Mucosa of descending colon (tissue), 3 donors: ENCODE results near the gene PSG6. TPM values are rescaled to one million over a fixed set of nuclear protein-coding genes. Genes with fewer than 3 reads are reported as not detected.
"Not testable (repeated sequence)": the region's sequence is repeated elsewhere in the genome, so short reads cannot be mapped to it uniquely, and the experiment has no call there.

Experiments
- ATAC-seq: fragments of 200-7000 bp; cut with Tn5 transposase; one replicate; pipeline ENCODE4 v1.9.1; 2020; ENCODE audit warnings: mild to moderate bottlenecking, moderate library complexity
- DNase-seq, 3 donors: peaks; one replicate each; pipeline ENCODE4 v3.0.0-alpha.2; 2020
- H3K36me3 ChIP-seq: fragments of 200-600 bp; one replicate; pipeline ENCODE4 v1.8.0; 2021; ENCODE audit warnings: low read depth, mild to moderate bottlenecking
- H3K4me1 ChIP-seq: fragments of 200-600 bp; one replicate; pipeline ENCODE4 v1.8.0; 2021; ENCODE audit warnings: low read depth, mild to moderate bottlenecking
- H3K4me3 ChIP-seq: fragments of 200-600 bp; one replicate; pipeline ENCODE4 v1.8.0; 2021; ENCODE audit warnings: mild to moderate bottlenecking
- H3K9me3 ChIP-seq: fragments of 200-600 bp; one replicate; pipeline ENCODE4 v1.8.0; 2021; ENCODE audit warnings: mild to moderate bottlenecking
- intact Hi-C, 2 donors: fragments of 100-400 bp; cut with DNase I in 1 of 2; cut with micrococcal nuclease in 1 of 2; formaldehyde crosslinking; loops; one replicate each; pipeline versions ENCODE4 v1.11.0 to v1.11.1; 2022; cut with DNase I, micrococcal nuclease
- total RNA-seq, 3 donors: library from RNA; stranded (reverse); fragmentation: NEBNext Ultra II Directional in 2 of 3; extraction: Animal tissue kit (Norgen Biotek cat#: 25700) in 2 of 3; gene quantifications; one replicate each; pipeline versions ENCODE4 v1.2.1 to v1.2.4, GENCODE V29; 2021 to 2023
- TF ChIP-seq, protein P1 (sequence below): fragments of 200-600 bp; IDR thresholded peaks from one replicate; pipeline ENCODE4 v1.8.0; 2022; ENCODE audit warnings: antibody characterized with exemption, mild to moderate bottlenecking
- donor health status: DM: no; HTN: no; CAD: no; lungs with moderate emphysema.
- donor health status: DM: no; HTN: no; CAD: no.
- donor health status: DM: no; HTN: yes; CAD: no.

PSG6 gene
- total RNA-seq, 3 donors from 2014 or later: not detected

DNA sequence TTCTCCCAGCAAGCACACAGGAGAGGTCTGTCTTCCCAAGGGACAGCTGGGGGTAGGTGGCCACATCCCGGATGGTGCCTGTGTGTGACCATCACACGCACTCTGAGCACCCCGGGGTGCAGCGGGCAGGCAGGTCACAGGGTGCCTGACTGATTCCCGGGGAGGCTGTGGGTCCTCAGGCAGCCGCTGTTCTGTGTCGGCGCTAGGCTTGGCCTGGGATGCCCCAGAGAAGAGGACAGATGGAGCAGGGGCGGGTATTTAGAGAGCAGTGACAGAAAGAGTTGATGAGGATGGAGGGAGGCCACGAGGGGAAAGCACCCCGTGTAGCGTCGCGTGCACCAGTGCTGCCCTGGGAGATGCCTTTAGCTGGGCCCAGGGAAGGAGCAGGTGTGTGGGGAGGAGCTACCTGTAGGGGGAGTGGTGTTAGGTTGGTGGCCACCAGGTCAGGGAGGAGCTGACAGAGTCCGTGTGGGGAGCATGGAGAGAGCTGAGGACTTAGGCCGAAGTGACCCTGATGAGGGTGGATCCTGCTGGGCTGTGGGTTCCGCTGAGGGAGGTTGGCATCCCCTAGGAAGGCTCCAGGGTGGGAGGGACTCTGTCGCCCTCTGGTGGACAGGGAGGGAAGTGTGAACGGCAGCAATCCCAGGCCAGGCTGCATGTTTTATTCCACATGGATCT lies 60.7 kb downstream of the PSG6 start:
- DNase-seq: peak in 1 of 3 donors; percentile 2
- H3K4me1 ChIP-seq, H3K36me3 ChIP-seq, H3K9me3 ChIP-seq, H3K4me3 ChIP-seq, ATAC-seq, intact Hi-C loops: not testable (repeated sequence)
- TF ChIP-seq, protein P1, sequence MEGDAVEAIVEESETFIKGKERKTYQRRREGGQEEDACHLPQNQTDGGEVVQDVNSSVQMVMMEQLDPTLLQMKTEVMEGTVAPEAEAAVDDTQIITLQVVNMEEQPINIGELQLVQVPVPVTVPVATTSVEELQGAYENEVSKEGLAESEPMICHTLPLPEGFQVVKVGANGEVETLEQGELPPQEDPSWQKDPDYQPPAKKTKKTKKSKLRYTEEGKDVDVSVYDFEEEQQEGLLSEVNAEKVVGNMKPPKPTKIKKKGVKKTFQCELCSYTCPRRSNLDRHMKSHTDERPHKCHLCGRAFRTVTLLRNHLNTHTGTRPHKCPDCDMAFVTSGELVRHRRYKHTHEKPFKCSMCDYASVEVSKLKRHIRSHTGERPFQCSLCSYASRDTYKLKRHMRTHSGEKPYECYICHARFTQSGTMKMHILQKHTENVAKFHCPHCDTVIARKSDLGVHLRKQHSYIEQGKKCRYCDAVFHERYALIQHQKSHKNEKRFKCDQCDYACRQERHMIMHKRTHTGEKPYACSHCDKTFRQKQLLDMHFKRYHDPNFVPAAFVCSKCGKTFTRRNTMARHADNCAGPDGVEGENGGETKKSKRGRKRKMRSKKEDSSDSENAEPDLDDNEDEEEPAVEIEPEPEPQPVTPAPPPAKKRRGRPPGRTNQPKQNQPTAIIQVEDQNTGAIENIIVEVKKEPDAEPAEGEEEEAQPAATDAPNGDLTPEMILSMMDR: peak; percentile 12

DNA sequence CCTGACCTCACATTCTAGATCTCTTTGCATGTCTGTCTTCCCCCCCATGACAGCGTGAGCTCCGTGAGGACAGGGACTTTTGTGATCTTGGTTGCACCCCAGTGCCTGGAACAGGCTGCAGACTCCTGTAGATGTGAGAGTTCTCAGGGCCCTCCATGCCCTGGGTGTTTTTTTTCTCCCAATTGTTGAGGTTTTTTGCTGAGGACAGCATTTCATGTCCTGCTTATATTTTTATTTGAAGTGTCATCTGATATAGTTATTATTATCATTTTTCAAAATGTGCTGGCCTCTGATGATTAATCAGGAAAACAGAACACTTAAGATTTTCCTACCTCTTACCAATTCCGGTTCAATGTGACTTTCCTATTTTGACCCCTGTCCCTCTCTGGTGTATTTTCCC lies 62.9 kb downstream of the PSG6 start:
- H3K4me3 ChIP-seq, H3K4me1 ChIP-seq, H3K36me3 ChIP-seq, H3K9me3 ChIP-seq, ATAC-seq, intact Hi-C loops, DNase-seq: not testable (repeated sequence)

DNA sequence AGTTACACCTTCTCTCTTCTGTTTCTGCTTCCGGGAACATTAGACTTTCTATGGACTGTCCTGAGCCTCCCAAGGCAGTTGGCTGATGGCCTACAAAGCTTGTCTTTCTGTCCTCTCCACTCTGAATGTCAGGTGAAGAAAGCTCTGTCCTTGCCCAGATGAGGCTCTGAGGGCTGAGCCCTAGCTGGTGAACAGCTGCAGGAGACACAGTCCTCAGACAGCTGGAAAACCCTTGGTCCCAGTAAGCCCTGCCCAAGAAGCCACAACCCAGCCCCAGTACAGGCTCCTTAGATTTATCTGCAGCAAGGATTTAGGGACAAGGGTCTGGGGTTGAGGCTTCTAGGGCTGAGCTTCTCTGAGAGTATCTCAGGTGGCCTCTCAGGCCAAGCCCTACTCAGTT lies 64.5 kb downstream of the PSG6 start:
- intact Hi-C loops, H3K36me3 ChIP-seq, ATAC-seq, H3K4me1 ChIP-seq, H3K4me3 ChIP-seq, DNase-seq, H3K9me3 ChIP-seq: not testable (repeated sequence)

DNA sequence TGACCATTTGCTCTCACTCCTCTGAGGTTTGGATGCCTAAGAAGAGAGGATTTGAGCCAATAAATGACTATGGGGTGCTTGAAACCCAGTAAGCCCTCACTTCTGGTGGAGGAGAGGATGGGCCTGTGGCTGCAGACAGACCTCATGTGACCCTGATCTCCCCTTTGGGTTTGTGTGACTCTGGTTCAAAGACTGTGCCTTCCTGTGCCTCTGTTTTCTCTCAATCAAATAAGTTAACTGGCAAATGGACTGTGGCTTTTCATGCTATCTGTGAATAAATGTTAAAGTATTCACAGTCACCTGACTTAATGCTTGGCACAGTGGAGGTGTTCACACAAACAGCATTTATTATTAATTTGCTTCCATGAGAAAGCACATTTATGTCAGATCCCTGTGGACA lies 64.9 kb downstream of the PSG6 start:
- intact Hi-C loops, ATAC-seq, H3K9me3 ChIP-seq, DNase-seq, H3K4me1 ChIP-seq, H3K4me3 ChIP-seq, H3K36me3 ChIP-seq: not testable (repeated sequence)

Other genes starting within 250 kb of the PSG6 start
- gene PSG3, start 177.4 kb downstream of the PSG6 start, total RNA-seq: not detected
- not detected for gene PSG8, start 152.2 kb downstream of the PSG6 start, total RNA-seq
- not detected for gene PSG1, start 38.2 kb downstream of the PSG6 start, total RNA-seq
- not detected for gene PSG7, start 19.3 kb upstream of the PSG6 start, total RNA-seq
- gene PSG11, start 108.6 kb upstream of the PSG6 start, total RNA-seq: not detected
- gene PSG2, start 164.8 kb upstream of the PSG6 start, total RNA-seq: not detected